Left colon (tissue), 2 donors: Measurements from ENCODE around the gene HLA-A. TPM values are rescaled to one million over a fixed set of nuclear protein-coding genes. Genes with fewer than 3 reads are reported as not detected.
A peak's percentile ranks its signal among the peaks of the same experiment; 100 is the strongest.
"Not testable (repeated sequence)": the region's sequence is repeated elsewhere in the genome, so short reads cannot be mapped to it uniquely, and the experiment has no call there.

Source experiments
- ATAC-seq: fragments of 200-7000 bp; cut with Tn5 transposase; one replicate; pipeline ENCODE4 v1.9.1; 2020; ENCODE audit warnings: mild to moderate bottlenecking, moderate library complexity
- DNase-seq, 2 donors: peaks; one replicate each; pipeline ENCODE4 v3.0.0-alpha.2; 2020
- intact Hi-C, 2 donors: fragments of 100-400 bp; cut with DNase I in 1 of 2; cut with micrococcal nuclease in 1 of 2; formaldehyde crosslinking; loops; one replicate each; pipeline versions ENCODE4 v1.11.2 to v1.14.0; 2022; cut with DNase I, micrococcal nuclease
- total RNA-seq, 2 donors: library from RNA; stranded (reverse); fragmentation: NEBNext Ultra II Directional; extraction: Animal tissue kit (Norgen Biotek cat#: 25700); gene quantifications; one replicate each; pipeline ENCODE4 v1.2.1, GENCODE V29; 2021
- donor health status: DM: no; HTN: no; CAD: no.
- donor health status: DM: yes; HTN: yes; CAD: no.

Gene HLA-A
- total RNA-seq, 2 donors from 2014 or later, result 1,119 to 1,618 TPM

DNA sequence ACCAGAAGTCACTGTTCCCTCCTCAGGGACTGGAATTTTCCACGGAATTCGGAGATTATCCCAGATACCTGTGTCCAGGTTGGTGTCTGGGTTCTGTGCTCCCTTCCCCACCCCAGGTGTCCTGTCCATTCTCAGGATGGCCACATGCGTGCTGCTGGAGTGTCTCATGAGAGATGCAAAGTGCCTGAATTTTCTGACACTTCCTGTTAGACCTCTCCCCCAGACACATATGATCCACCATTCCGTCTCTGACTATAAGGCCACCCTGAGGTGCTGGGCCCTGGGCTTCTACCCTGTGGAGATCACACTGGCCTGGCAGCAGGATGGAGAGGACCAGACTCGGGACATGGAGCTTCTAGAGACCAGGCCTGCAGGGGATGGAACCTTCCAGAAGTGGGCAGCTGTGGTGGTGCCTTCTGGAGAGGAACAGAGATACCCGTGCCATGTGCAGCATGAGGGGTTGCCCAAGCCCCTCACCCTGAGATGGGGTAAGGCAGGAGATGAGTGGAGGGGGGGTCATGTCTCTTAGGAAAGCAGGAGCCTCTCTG is 14.4 kb upstream of the HLA-A start:
- DNase-seq, result no peak
- ATAC-seq, result no peak
- intact Hi-C loops, result no loop called here

DNA sequence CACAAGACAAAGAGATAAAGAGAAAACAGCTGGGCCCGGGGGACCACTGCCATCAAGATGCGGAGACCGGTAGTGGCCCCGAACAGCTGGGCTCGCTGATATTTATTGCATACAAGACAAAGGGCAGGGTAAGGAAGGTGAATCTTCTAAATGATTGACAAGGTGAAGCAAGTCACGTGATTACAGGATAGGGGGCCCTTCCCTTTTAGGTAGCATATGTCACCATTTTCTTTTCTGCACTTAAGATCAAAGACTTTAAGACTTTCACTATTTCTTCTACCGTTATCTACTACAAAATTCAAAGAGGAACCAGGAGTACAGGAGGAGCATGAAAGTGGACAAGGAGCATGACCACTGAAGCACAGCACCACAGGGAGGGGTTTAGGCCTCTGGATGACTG is 12.3 kb upstream of the HLA-A start:
- DNase-seq, intact Hi-C loops, ATAC-seq: not testable (repeated sequence)

DNA sequence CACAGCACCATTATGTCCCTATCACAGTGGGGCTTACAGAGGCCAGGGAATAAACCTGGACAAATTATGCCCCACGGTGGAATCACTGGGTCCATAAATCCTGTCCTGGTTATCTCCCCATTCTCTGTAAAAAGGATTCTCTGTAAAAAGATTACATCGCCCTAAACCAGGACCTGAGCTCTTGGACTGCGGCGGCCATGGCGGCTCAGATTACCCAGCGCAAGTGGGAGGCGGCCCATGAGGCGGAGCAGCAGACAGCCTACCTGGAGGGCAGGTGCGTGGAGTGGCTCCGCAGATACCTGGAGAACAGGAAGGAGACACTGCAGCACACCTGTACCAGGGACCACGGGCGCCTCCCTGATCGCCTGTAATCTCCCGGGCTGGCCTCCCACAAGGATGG is 8.4 kb upstream of the HLA-A start:
- ATAC-seq (no peak), DNase-seq (no peak)
- intact Hi-C loops, result no loop called here

DNA sequence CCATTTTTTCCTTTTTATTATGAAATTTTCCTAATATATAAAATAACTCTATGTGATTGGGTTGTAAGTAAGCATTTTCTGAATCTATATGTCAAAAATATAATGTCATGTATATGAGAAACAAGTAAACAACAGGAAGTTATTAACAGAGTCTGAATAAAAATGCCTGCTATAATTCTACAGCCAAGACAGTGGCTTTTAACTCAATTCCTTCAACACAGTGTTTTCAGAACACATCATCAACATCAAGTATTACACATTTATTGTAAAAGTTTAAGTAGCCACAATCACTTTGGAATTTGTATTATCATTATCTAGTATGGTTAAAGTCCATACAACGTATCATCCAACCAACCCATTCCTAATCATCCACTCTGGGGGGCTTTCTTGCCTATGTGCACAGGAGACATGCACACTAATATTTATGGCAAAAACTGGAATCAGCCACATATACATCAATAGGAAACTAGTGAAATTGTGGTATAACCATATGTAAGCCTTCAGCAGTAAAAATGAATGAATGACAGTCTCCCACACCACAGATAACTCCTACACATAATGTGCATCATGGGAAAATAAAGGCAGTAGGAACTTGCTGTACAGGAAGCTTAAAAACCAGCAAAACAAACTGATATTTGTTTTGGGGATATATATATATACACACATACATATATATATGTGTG is 6.9 kb upstream of the HLA-A start:
- ATAC-seq (no peak), DNase-seq (no peak)
- intact Hi-C loops, result no loop called here

DNA sequence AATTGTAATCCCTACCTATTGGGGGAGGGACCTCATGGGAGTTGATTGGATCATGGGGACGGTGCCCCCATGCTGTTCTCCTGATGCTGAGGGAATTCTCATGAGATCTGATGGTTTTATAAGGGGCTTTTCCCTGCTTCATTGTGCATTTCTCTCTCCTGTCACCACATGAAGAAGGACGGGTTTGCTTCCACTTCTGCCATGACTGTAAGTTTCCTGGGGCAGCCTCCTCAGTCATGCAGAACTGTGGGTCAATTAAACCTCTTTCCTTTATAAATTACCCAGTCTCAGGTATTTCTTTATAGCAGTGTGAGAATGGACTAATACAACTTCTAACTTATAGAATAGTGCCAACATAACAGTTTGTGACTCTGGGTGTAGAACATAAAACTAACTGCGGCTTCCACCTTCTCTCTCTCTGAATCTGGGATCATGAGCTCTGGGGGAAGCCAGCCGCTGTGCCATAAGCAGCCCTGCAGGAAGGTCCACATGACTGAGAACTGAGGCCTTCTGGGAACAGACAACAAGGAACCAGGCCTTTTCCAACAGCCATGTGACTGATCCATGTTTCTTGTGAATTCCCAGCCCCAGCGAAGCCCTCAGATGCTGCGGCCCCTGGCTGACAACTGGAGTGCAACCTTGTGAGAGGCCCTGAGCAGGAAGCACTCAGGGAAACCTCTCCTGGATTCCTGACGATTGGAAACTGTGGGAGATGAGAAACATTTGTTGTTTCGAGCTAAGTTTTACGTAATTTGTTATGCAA is 3.4 kb upstream of the HLA-A start:
- intact Hi-C loops, result no loop called here
- ATAC-seq (no peak), DNase-seq (no peak)

DNA sequence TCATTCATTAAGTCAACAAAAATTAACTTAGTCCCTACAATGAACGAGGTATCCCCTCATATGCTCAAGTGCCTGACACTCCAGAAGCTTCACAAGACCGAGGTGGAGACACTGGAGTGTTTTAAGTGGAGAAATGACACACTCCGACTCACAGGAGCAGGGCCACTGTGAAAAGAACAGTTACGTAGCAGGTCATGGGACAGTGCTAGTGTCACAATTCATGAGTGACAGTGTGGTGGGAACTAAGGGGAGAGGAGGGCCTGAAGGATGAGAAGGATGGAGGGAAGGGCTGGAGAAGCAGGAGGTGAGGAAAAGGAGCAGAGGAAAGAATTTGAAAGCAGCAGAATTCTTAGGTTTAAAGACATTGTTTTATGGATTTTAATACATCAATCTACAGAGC is 1.3 kb upstream of the HLA-A start:
- intact Hi-C loops, result no loop called here
- no peak for DNase-seq
- no peak for ATAC-seq

DNA sequence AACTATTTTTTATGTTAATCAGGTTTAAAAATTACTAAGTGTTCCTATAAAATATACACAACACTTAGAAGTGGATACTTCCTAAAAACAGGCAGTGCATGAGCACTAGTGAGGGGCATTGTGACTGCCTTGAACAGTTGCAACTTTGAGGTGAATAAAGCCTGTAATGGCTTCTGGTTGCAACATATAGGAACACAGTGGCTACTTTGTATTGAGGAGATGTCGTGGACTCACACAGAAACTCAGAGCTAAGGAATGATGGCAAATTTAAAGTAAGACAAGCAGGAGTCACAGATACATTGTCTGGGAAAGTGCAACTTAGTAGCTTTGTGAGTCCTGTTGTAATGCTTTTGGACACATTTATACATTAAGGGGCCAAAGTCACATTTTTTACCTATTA is 861 bp upstream of the HLA-A start:
- intact Hi-C loops, result no loop called here
- ATAC-seq (no peak), DNase-seq (no peak)

DNA sequence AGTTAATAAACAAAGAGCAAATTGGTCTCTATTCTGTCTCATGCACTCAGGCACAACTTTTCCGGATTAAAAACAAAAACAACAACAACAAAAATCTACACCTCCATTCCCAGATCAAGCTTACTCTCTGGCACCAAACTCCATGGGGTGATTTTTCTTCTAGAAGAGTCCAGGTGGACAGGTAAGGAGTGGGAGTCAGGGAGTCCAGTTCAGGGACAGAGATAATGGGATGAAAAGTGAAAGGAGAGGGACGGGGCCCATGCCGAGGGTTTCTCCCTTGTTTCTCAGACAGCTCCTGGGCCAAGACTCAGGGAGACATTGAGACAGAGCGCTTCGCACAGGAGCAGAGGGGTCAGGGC is 437 bp upstream of the HLA-A start:
- no peak for ATAC-seq
- DNase-seq, result no peak
- intact Hi-C loops, result no loop called here

DNA sequence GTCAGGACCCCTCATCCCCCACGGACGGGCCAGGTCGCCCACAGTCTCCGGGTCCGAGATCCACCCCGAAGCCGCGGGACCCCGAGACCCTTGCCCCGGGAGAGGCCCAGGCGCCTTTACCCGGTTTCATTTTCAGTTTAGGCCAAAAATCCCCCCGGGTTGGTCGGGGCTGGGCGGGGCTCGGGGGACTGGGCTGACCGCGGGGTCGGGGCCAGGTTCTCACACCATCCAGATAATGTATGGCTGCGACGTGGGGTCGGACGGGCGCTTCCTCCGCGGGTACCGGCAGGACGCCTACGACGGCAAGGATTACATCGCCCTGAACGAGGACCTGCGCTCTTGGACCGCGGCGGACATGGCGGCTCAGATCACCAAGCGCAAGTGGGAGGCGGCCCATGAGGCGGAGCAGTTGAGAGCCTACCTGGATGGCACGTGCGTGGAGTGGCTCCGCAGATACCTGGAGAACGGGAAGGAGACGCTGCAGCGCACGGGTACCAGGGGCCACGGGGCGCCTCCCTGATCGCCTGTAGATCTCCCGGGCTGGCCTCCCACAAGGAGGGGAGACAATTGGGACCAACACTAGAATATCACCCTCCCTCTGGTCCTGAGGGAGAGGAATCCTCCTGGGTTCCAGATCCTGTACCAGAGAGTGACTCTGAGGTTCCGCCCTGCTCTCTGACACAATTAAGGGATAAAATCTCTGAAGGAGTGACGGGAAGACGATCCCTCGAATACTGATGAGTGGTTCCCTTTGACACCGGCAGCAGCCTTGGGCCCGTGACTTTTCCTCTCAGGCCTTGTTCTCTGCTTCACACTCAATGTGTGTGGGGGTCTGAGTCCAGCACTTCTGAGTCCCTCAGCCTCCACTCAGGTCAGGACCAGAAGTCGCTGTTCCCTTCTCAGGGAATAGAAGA is 978 bp downstream of the HLA-A start:
- intact Hi-C loops, result no loop called here
- ATAC-seq (peak; percentile 66), DNase-seq (peak in 1 of 2 donors; percentile 74)

DNA sequence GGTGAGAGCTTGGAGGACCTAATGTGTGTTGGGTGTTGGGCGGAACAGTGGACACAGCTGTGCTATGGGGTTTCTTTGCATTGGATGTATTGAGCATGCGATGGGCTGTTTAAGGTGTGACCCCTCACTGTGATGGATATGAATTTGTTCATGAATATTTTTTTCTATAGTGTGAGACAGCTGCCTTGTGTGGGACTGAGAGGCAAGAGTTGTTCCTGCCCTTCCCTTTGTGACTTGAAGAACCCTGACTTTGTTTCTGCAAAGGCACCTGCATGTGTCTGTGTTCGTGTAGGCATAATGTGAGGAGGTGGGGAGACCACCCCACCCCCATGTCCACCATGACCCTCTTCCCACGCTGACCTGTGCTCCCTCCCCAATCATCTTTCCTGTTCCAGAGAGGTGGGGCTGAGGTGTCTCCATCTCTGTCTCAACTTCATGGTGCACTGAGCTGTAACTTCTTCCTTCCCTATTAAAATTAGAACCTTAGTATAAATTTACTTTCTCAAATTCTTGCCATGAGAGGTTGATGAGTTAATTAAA is 3.0 kb downstream of the HLA-A start:
- intact Hi-C loops, result no loop called here
- ATAC-seq (no peak), DNase-seq (no peak)

DNA sequence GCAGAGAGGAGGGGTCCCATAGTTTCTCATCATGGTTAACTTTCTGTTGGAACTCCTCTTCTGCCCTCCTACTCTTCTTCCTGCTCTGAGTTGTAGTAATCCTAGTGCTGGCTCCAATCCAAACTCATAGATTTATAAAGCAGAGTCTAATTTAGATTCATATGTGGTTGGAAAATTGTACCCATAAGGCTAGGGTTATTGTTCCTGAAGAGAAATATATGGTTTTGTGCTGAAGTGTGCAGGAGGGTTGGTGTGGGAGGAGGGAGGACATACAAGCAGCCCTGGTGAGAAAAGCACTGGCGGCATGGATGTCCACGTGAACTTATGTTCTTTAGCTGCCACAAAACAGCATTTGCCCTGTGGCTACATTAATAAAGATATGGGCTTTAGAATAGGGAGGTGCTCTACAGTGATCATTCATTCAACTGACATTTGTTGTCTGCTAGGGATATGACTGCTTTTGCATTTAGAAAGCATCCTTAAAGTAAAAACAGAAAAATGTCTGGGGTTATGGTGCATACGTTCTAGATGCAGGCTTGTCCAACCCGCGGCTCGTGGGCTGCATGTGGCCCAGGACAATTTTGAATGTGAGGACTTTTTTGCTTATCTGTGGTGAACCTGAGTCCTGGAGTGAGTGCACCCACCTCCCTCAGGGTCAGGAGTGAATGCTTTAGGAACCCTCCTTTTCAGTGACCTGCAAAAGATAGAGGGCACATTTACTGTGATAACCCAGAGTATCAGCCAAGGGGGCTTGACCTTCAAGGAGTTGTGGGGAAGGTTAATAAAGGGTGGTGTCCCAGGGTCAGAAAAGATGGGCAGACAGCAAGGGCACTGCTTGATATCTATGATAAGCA is 4.1 kb downstream of the HLA-A start:
- no peak for ATAC-seq
- intact Hi-C loops, result no loop called here
- no peak for DNase-seq

DNA sequence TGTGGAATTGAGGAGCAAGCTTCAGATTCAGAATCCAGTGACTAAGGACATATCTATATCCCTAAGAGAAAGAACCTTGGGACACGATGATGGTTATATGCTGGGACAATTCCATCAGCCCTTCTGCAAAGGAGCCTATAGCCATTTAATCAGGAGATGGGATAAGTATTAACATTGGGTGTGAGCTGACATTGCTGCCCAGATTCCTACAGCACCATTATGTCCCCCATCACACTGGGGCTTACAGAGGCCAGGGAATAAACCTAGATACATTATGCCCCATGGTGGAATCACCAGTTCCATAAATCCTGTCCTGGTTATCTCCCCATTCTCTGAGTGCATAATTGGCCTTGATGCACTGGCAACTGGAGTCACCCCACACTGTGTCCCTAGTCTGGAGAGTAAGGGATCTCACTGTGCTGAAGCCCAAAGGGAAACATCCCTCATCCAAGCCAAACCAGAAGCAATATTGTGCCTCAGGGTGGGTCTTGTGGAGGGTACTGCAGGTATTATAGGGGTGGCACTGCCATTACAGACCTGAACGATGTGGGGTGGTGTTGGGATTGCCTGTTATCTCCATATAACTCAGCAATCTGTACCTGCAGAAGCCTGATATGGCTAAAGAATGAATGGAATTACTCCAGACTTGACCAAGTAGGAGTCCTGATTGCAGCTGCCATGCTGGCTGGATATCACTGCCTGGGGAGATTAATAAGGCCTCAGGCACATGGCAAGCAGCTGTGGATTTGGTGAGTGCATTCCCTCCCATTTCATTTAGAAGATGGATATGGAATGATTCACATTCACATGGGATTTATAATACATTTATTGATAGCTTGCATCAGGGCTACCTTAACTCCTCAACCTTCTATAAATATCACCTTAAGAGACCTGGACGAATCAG is 5.0 kb downstream of the HLA-A start:
- DNase-seq (no peak), ATAC-seq (no peak)
- intact Hi-C loops, result no loop called here

DNA sequence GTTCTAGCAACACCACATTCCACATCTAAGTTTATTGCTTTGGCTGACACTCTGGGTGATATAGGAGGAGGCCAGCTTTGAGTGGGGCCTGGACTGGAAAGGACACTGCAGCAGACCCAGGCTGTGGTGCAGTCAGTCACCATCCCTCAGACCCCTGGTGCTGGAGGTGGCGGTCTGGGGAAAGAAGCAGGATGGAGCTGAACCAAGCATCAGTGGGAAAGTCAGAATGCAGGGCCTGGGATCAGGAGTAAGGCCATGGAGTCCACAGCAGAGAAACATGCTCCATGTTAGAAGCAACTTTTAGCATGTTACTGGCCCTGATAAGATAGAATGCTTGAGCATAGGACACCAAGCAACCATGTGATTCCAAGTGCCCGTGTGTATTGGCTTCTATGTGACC is 5.9 kb downstream of the HLA-A start:
- intact Hi-C loops, result no loop called here

DNA sequence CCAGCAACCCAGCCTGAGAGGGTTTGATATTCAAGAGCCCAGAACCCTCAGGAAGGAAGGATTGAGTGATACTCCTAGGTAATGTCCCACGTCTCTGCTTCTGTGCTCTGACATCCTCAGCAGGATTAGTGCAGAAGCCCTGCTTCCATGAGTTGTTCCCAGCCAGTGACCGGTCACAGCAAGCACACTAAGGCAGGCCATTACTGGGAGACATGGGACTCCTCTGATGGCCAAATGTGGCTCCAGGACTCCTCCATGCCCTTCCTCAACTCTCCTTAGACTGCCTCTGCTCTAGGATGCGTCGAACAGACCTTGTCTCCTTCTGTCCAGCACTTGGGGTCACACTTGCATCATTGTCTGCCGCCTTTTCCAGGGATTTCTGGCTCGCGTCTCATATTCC is 7.6 kb downstream of the HLA-A start:
- DNase-seq (no peak), ATAC-seq (no peak)
- intact Hi-C loops, result no loop called here

More for the DNA sequence above, 5.9 kb downstream of the HLA-A start:
- DNase-seq (no peak), ATAC-seq (no peak)

DNA sequence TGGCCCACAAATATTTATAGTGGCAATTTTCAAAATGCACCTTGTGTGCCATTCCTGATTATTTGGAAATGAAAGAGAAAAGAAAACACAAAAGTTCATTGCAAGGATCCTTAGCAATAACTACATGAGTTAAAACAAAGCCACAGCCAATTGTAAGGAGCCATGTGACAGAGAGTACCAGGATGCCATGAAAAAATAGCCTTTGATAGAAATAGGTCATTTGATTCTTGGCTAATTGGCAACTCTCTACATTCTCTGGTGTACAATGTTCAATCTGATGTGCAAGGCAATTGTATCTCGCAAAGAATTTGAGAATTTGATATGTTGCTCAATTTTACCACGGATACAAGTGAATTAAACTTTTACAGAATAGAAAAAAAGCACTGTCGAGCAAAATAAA is 9.6 kb downstream of the HLA-A start:
- no peak for ATAC-seq
- DNase-seq, result no peak
- intact Hi-C loops, result no loop called here

DNA sequence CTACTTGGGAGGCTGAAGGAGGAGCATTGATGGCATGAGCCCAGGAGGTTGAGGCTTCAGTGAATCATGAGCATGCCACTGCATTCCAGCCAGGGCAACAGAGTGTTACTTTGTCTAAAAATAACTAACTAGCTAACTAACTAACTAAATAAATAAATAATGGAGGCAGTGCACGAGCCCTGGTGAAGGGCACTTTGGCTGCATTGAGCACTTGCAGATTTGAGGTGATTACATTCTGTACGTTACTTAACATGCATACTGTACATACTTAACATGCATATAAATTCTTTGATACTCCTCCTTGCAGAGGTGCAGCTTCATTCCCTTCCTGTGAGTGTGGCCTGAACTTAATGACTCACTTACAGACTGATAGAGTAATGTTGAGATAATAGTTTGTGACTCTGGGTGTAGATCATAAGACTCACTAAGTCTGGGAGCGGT is 10.7 kb downstream of the HLA-A start:
- no peak for DNase-seq
- intact Hi-C loops, result no loop called here
- peak; percentile 71 for ATAC-seq

DNA sequence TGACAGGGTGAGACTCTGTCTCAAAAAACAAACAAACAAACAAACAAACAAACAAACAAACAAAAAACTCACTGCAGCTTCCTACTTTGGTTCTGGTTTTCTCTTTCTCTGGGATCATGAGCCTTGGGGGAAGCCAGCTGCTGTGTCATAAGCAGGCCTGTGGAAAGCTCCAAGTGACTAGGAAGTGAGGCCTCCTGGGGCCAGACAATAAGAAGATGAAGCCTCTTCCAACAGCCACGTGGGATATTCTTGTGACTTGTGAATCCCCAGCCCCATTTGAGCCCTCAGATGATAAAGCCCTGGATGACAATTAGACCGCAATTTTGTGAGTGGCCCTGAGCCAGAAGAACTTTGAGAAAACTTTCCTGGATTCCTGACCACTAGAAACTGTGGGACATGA is 11.4 kb downstream of the HLA-A start:
- no peak for ATAC-seq
- intact Hi-C loops, result no loop called here
- no peak for DNase-seq
